Liver (tissue), 9 donors: Measurements from ENCODE around the gene CBX6. TPM values are rescaled to one million over a fixed set of nuclear protein-coding genes. Genes with fewer than 3 reads are reported as not detected.
A peak's percentile ranks its signal among the peaks of the same experiment; 100 is the strongest.

ENCODE experiments used
- DNase-seq: peaks from one replicate; pipeline ENCODE4 v3.0.0-alpha.2; 2017; ENCODE audit warnings: low spot score
- H3K27ac ChIP-seq, 2 donors: one replicate each; pipeline ENCODE4 v1.7.0; 2013; ENCODE audit warnings: inconsistent platforms in 2 of 2, low read length in 2 of 2, control low read depth in 1 of 2, low read depth in 1 of 2, mild to moderate bottlenecking in 1 of 2
- H3K27me3 ChIP-seq, 4 donors: one replicate each; pipeline versions ENCODE4 v1.6.1 to v1.7.0; 2013; ENCODE audit warnings: low read length in 3 of 4, inconsistent platforms in 1 of 4, mild to moderate bottlenecking in 1 of 4, moderate library complexity in 1 of 4; ENCODE audit not compliant: control insufficient read depth in 4 of 4, insufficient read depth in 4 of 4
- H3K36me3 ChIP-seq, 4 donors: one replicate each; pipeline versions ENCODE4 v1.6.1 to v1.7.0; 2013; ENCODE audit warnings: low read length in 3 of 4, mild to moderate bottlenecking in 3 of 4, low read depth in 1 of 4, moderate library complexity in 1 of 4; ENCODE audit not compliant: control insufficient read depth in 4 of 4, insufficient read depth in 3 of 4
- H3K4me1 ChIP-seq, 4 donors: one replicate each; pipeline versions ENCODE4 v1.6.1 to v1.7.0; 2013; ENCODE audit warnings: low read length in 3 of 4, mild to moderate bottlenecking in 3 of 4, moderate library complexity in 1 of 4; ENCODE audit not compliant: control insufficient read depth in 4 of 4, insufficient read depth in 4 of 4
- H3K4me3 ChIP-seq, 3 donors: one replicate each; pipeline versions ENCODE4 v1.6.1 to v1.7.0; 2013; ENCODE audit warnings: low read length in 3 of 3, control low read depth in 1 of 3, low read depth in 1 of 3, mild to moderate bottlenecking in 1 of 3
- H3K9ac ChIP-seq, 2 donors: one replicate each; pipeline ENCODE4 v1.7.0; 2013; ENCODE audit warnings: low read length in 2 of 2, mild to moderate bottlenecking in 2 of 2, moderate library complexity in 2 of 2, control low read depth in 1 of 2, low read depth in 1 of 2
- H3K9me3 ChIP-seq, 4 donors: one replicate each; pipeline versions ENCODE4 v1.6.1 to v1.7.0; 2013; ENCODE audit warnings: low read length in 3 of 4; ENCODE audit not compliant: control insufficient read depth in 4 of 4
- EGR1 ChIP-seq, 2 donors: IDR thresholded peaks; 2 replicates each; pipeline ENCODE4 v1.6.1; 2016 to 2018; ENCODE audit warnings: antibody characterized with exemption in 2 of 2, low read depth in 2 of 2
- FOXA1 ChIP-seq: IDR thresholded peaks from 2 replicates; pipeline ENCODE4 v1.6.1; 2016; ENCODE audit warnings: antibody characterized with exemption
- FOXA2 ChIP-seq: IDR thresholded peaks from 2 replicates; pipeline ENCODE4 v1.6.1; 2016; ENCODE audit warnings: antibody characterized with exemption
- GABPA ChIP-seq, 2 donors: IDR thresholded peaks in 1 of 2; conservative IDR thresholded peaks in 1 of 2; 2 replicates each; pipeline ENCODE4 v1.6.1; 2016; ENCODE audit warnings: antibody characterized with exemption in 2 of 2, mild to moderate bottlenecking in 1 of 2, moderate library complexity in 1 of 2
- HNF4A ChIP-seq, 2 donors: conservative IDR thresholded peaks; 2 replicates each; pipeline ENCODE4 v1.6.1; 2016; ENCODE audit warnings: antibody characterized with exemption in 2 of 2, mild to moderate bottlenecking in 2 of 2
- HNF4G ChIP-seq: IDR thresholded peaks from 2 replicates; pipeline ENCODE4 v1.6.1; 2016; ENCODE audit warnings: antibody characterized with exemption
- JUND ChIP-seq, 2 donors: IDR thresholded peaks; 2 replicates each; pipeline ENCODE4 v1.6.1; 2016; ENCODE audit warnings: antibody characterized with exemption in 2 of 2
- NR2F2 ChIP-seq: IDR thresholded peaks from 2 replicates; pipeline ENCODE4 v1.6.1; 2016; ENCODE audit warnings: antibody characterized with exemption
- RAD21 ChIP-seq, 2 donors: IDR thresholded peaks; 2 replicates each; pipeline ENCODE4 v1.6.1; 2016; ENCODE audit warnings: antibody characterized with exemption in 2 of 2, mild to moderate bottlenecking in 2 of 2
- RXRA ChIP-seq, 2 donors: IDR thresholded peaks; 2 replicates each; pipeline ENCODE4 v1.6.1; 2017 to 2018; ENCODE audit warnings: antibody characterized with exemption in 2 of 2, mild to moderate bottlenecking in 1 of 2
- SP1 ChIP-seq: IDR thresholded peaks from 2 replicates; pipeline ENCODE4 v1.6.1; 2018; ENCODE audit warnings: antibody characterized with exemption, mild to moderate bottlenecking
- TAF1 ChIP-seq: conservative IDR thresholded peaks from 2 replicates; pipeline ENCODE4 v1.6.1; 2016; ENCODE audit warnings: antibody characterized with exemption, mild to moderate bottlenecking
- YY1 ChIP-seq: IDR thresholded peaks from 2 replicates; pipeline ENCODE4 v1.6.1; 2016; ENCODE audit warnings: antibody characterized with exemption, mild to moderate bottlenecking
- WGBS: extraction: QIAGEN DNeasy Blood & Tissue Kit; methylation state at CpG from one replicate; pipeline ENCODE4 v1.1.7; 2013; 5-methylcytosine and 5-hydroxymethylcytosine counted together
- polyA plus RNA-seq, 2 donors: library from polyadenylated mRNA; stranded (reverse) in 1 of 2; unstranded in 1 of 2; fragments of 200-250 nt in 1 of 2; fragments of >200 nt in 1 of 2; fragmentation: Nextera tagmentation in 1 of 2; extraction: Ambion mirVana in 1 of 2; gene quantifications; one replicate each; pipeline versions ENCODE4 v1.2.1 to v1.2.3, GENCODE V29; 2013 to 2015
- total RNA-seq, 2 donors: library from RNA; depleted of rRNA; stranded (reverse); fragments of >200 nt; gene quantifications; one replicate each; pipeline ENCODE4 v1.2.3, GENCODE V29; 2014
- TF ChIP-seq, protein P1 (sequence below): IDR thresholded peaks from 2 replicates; pipeline ENCODE4 v1.6.1; 2016; ENCODE audit warnings: antibody characterized with exemption
- TF ChIP-seq, protein P2 (sequence below): fragments of 150-350 bp; IDR thresholded peaks from 2 replicates; pipeline ENCODE4 v1.5.1; 2017; ENCODE audit warnings: improper control_type of control experiment, low read depth, low read length; ENCODE audit not compliant: missing input control
- TF ChIP-seq, protein P3 (sequence below): IDR thresholded peaks from 2 replicates; pipeline ENCODE4 v1.6.1; 2016; ENCODE audit warnings: antibody characterized with exemption
- TF ChIP-seq, protein P4 (sequence below): IDR thresholded peaks from 2 replicates; pipeline ENCODE4 v1.6.1; 2016; ENCODE audit warnings: antibody characterized with exemption, mild to moderate bottlenecking
- TF ChIP-seq, protein P5 (sequence below): IDR thresholded peaks from 2 replicates; pipeline ENCODE4 v1.6.1; 2016; ENCODE audit warnings: antibody characterized with exemption
- donor health status: healthy.
- donor health status: healthy.
- donor health status: healthy.
- donor health status: healthy.
- donor health status: healthy.

Gene CBX6
- total and polyA plus RNA-seq, 4 donors, result 7.3 to 11.0 (median 10.2) TPM

DNA sequence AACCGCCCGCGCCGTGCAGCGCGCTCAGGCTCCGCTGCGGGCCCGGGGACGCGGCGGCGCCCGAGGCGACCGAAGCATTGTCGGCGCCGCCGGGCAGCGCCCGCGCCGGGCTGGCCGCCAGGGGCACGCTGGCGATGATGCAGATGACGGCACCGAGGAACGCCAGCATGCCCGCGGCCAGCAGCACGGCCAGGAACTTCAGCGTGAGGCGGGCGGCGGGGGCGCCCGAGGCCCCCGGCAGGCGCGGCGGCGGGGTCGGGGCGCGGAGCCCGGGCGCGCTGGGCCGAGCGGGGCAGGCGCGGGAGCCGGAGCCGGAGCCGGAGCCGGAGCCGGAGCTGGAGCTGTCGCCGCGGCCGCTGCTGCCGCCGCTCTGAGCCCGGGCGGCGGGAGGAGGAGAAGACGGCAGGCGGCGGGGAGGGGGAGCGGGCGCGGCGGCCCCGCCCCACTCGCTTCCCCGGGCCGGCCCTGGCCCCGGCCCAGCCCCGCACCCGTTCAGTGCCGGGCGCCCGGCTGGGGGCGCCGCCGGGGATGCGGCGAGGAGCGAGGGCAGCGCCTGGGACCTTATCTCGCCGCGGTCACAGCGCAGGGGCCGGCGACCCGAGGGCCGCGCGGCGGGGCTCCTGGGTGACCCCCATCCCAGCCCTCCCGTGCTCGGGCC lies 28.2 kb downstream of the CBX6 start, which contains the start of gene NPTXR:
Gene NPTXR (minus strand): TSS at position 372 of the 658 bp plus-strand sequence.
- Histone ChIP-seq H3K4me3 (peak within 1 kb of the TSS in 1 of 3 donors; percentile 57), H3K9me3 (no peaks in the 10 kb centered on the region), H3K4me1 (peaks cover 0 to 12% (median 7%) of the 10 kb centered on the region in 4 donors), H3K27me3 (peaks cover 0 to 8% (median 1%) of the 10 kb centered on the region in 4 donors), H3K27ac (no peak within 1 kb of the TSS), H3K36me3 (no peaks in the 10 kb centered on the region), H3K9ac (no peak within 1 kb of the TSS)
- TF ChIP-seq HNF4G (no peak), TAF1 (no peak), NR2F2 (no peak), HNF4A (conservative IDR thresholded peaks at IDR 0.05) (no peak)
- TF ChIP-seq, protein P1, sequence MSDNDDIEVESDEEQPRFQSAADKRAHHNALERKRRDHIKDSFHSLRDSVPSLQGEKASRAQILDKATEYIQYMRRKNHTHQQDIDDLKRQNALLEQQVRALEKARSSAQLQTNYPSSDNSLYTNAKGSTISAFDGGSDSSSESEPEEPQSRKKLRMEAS, result no peak
- TF ChIP-seq, protein P2, sequence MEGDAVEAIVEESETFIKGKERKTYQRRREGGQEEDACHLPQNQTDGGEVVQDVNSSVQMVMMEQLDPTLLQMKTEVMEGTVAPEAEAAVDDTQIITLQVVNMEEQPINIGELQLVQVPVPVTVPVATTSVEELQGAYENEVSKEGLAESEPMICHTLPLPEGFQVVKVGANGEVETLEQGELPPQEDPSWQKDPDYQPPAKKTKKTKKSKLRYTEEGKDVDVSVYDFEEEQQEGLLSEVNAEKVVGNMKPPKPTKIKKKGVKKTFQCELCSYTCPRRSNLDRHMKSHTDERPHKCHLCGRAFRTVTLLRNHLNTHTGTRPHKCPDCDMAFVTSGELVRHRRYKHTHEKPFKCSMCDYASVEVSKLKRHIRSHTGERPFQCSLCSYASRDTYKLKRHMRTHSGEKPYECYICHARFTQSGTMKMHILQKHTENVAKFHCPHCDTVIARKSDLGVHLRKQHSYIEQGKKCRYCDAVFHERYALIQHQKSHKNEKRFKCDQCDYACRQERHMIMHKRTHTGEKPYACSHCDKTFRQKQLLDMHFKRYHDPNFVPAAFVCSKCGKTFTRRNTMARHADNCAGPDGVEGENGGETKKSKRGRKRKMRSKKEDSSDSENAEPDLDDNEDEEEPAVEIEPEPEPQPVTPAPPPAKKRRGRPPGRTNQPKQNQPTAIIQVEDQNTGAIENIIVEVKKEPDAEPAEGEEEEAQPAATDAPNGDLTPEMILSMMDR, result no peak
- under 1% methylated on average over 104 of the region's 105 CpGs for WGBS
- no peak for DNase-seq

DNA sequence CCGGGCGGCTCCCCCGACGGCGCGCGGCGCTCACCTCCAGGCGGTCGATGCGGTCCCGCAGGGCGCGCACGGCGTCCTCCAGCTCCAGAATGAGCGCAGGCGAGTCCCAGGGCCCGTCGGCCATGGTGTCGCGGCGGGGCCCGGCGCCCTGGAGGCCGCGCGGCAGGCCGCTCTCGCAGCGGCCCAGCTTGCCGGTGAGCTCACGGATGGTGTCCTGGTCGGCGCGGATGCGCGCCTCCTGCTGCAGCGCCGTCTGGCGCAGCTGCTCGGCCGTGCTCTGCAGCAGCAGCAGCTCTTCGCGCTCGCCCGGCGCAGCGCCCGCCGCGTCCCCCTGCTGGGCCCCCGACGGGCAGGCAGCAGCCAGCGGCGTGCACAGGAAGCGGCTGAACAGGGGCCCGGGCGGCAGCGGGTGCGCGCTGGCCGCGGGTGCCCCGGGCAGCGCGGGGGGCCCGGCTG lies 28.8 kb downstream of the CBX6 start:
- Histone ChIP-seq H3K36me3 (no peaks in the 10 kb centered on the region), H3K27me3 (peaks cover 0 to 8% (median 1%) of the 10 kb centered on the region in 4 donors), H3K9ac (no peak overlapping the region), H3K4me3 (peak overlapping the region in 1 of 3 donors; percentile 57), H3K27ac (no peak overlapping the region), H3K4me1 (peaks cover 0 to 12% (median 7%) of the 10 kb centered on the region in 4 donors), H3K9me3 (no peaks in the 10 kb centered on the region)
- 3% methylated on average over 68 of the region's 68 CpGs for WGBS
- DNase-seq, result no peak
- no peak for TF ChIP-seq GABPA (IDR thresholded peaks at IDR 0.05 in 1 of 2, conservative IDR thresholded peaks at IDR 0.05 in 1 of 2)
- TF ChIP-seq HNF4G, result no peak
- TF ChIP-seq, protein P1, result no peak
- no peak for TF ChIP-seq JUND (IDR thresholded peaks at IDR 0.05)
- TF ChIP-seq RXRA (IDR thresholded peaks at IDR 0.05), result no peak
- TF ChIP-seq, protein P2, result no peak
- no peak for TF ChIP-seq EGR1 (IDR thresholded peaks at IDR 0.05; ENCODE audit: low read depth in 2 of 2)
- TF ChIP-seq HNF4A (conservative IDR thresholded peaks at IDR 0.05), result no peak
- TF ChIP-seq, protein P3, sequence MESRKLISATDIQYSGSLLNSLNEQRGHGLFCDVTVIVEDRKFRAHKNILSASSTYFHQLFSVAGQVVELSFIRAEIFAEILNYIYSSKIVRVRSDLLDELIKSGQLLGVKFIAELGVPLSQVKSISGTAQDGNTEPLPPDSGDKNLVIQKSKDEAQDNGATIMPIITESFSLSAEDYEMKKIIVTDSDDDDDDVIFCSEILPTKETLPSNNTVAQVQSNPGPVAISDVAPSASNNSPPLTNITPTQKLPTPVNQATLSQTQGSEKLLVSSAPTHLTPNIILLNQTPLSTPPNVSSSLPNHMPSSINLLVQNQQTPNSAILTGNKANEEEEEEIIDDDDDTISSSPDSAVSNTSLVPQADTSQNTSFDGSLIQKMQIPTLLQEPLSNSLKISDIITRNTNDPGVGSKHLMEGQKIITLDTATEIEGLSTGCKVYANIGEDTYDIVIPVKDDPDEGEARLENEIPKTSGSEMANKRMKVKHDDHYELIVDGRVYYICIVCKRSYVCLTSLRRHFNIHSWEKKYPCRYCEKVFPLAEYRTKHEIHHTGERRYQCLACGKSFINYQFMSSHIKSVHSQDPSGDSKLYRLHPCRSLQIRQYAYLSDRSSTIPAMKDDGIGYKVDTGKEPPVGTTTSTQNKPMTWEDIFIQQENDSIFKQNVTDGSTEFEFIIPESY, result no peak
- TF ChIP-seq, protein P4, sequence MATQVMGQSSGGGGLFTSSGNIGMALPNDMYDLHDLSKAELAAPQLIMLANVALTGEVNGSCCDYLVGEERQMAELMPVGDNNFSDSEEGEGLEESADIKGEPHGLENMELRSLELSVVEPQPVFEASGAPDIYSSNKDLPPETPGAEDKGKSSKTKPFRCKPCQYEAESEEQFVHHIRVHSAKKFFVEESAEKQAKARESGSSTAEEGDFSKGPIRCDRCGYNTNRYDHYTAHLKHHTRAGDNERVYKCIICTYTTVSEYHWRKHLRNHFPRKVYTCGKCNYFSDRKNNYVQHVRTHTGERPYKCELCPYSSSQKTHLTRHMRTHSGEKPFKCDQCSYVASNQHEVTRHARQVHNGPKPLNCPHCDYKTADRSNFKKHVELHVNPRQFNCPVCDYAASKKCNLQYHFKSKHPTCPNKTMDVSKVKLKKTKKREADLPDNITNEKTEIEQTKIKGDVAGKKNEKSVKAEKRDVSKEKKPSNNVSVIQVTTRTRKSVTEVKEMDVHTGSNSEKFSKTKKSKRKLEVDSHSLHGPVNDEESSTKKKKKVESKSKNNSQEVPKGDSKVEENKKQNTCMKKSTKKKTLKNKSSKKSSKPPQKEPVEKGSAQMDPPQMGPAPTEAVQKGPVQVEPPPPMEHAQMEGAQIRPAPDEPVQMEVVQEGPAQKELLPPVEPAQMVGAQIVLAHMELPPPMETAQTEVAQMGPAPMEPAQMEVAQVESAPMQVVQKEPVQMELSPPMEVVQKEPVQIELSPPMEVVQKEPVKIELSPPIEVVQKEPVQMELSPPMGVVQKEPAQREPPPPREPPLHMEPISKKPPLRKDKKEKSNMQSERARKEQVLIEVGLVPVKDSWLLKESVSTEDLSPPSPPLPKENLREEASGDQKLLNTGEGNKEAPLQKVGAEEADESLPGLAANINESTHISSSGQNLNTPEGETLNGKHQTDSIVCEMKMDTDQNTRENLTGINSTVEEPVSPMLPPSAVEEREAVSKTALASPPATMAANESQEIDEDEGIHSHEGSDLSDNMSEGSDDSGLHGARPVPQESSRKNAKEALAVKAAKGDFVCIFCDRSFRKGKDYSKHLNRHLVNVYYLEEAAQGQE, result no peak
- no peak for TF ChIP-seq FOXA2
- no peak for TF ChIP-seq RAD21 (IDR thresholded peaks at IDR 0.05)
- TF ChIP-seq SP1, result no peak
- no peak for TF ChIP-seq YY1
- TF ChIP-seq, protein P5, sequence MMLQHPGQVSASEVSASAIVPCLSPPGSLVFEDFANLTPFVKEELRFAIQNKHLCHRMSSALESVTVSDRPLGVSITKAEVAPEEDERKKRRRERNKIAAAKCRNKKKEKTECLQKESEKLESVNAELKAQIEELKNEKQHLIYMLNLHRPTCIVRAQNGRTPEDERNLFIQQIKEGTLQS, result no peak
- TF ChIP-seq FOXA1, result no peak
- TF ChIP-seq TAF1, result no peak
- no peak for TF ChIP-seq NR2F2
